Ovary (tissue), 1 donor: ENCODE data around the gene PTGES.

ENCODE experiments used
- EP300 ChIP-seq: sonication (generic); formaldehyde crosslinking; IDR thresholded peaks from one replicate; pipeline ENCODE4 v1.6.1; 2017; ENCODE audit warnings: antibody characterized with exemption
- POLR2A ChIP-seq: fragments of 450-650 bp; IDR thresholded peaks from one replicate; pipeline ENCODE4 v1.6.1; 2017; ENCODE audit warnings: antibody characterized with exemption, mild to moderate bottlenecking, moderate library complexity

GRCh38 chr9:129713402-129713679 lies 39.5 kb downstream of the PTGES start:
- TF ChIP-seq POLR2A (no peak), EP300 (no peak)
